Muscle of leg (tissue), 16 donors: ENCODE results near the gene NLRP9. TPM values are rescaled to one million over a fixed set of nuclear protein-coding genes. Genes with fewer than 3 reads are reported as not detected.
"Not testable (repeated sequence)": the region's sequence is repeated elsewhere in the genome, so short reads cannot be mapped to it uniquely, and the experiment has no call there.

ENCODE experiments used
- DNase-seq: peaks from one replicate; pipeline ENCODE4 v3.0.0; 2013
- H3K27ac ChIP-seq: one replicate; pipeline ENCODE4 v1.5.1; 2013; ENCODE audit warnings: mild to moderate bottlenecking, low read length, control low read depth
- H3K27me3 ChIP-seq: one replicate; pipeline ENCODE4 v1.6.1; 2013; ENCODE audit warnings: low read length; ENCODE audit not compliant: control insufficient read depth, insufficient read depth
- H3K36me3 ChIP-seq: one replicate; pipeline ENCODE4 v1.6.1; 2013; ENCODE audit warnings: low read length; ENCODE audit not compliant: control insufficient read depth, insufficient read depth
- H3K4me1 ChIP-seq: one replicate; pipeline ENCODE4 v1.6.1; 2013; ENCODE audit warnings: low read length; ENCODE audit not compliant: control insufficient read depth, insufficient read depth
- H3K4me3 ChIP-seq: one replicate; pipeline ENCODE4 v1.5.1; 2013; ENCODE audit warnings: low read length, control low read depth
- H3K9me3 ChIP-seq: replicated peaks from 2 replicates; pipeline ENCODE4 v1.6.1; 2013; ENCODE audit warnings: low read depth, low read length; ENCODE audit not compliant: control insufficient read depth
- WGBS: methylation state at CpG from one replicate; pipeline ENCODE4 v1.1.5; 2013; ENCODE audit warnings: missing lambda C conversion rate; ENCODE audit not compliant: insufficient coverage; 5-methylcytosine and 5-hydroxymethylcytosine counted together
- long read RNA-seq, 11 donors: transcript quantifications; one replicate each; lab custom pipeline, GENCODE V29; 2026
- polyA plus RNA-seq, 8 donors: library from polyadenylated mRNA; unstranded; fragments of 120-200 nt; gene quantifications; one replicate each; pipeline versions ENCODE4 v1.2.1 to v1.2.3, GENCODE V29; 2013; ENCODE audit warnings: inconsistent platforms in 1 of 8, low replicate concordance in 1 of 8; ENCODE audit not compliant: insufficient read length in 8 of 8, insufficient read depth in 1 of 8
- total RNA-seq: library from RNA; stranded (reverse); fragments of 120-200 nt; gene quantifications from one replicate; pipeline ENCODE4 v1.2.4, GENCODE V29; 2013

Gene NLRP9
- total RNA-seq = not detected
- not detected for polyA plus RNA-seq
- long read RNA-seq, donor 1 = 0 reads
- long read RNA-seq, donor 2 = 0 reads
- long read RNA-seq, donor 3 = 0 reads
- long read RNA-seq, donor 4 = 0 reads
- long read RNA-seq, donor 5 = 0 reads
- long read RNA-seq, donor 6 = 0 reads
- long read RNA-seq, donor 7 = 0 reads
- long read RNA-seq, donor 8 = 0 reads
- long read RNA-seq, donor 9 = 0 reads
- long read RNA-seq, donor 10 = 0 reads
- long read RNA-seq, donor 11 = 0 reads

DNA sequence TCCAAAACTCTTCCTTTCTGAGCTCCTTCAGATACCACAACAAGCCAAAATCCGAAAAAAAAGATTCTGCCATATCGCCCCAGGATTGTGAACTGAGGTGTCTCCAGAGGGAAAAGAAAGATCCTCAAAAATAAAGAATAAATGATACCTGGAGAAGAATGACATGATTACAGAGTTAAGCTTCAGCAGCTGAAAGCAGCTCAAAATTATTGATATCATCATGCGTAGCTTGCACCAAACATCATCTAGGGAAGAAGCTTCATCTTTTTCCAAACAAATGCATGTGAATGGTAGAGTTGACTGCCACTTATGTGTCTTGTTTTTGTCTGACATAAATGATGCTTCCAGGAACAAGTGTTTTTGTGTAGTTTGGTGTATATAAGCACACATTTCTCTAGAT, at the start of gene NLRP9:
Gene NLRP9 (minus strand): TSS at position 101 of the 400 bp plus-strand sequence. CDS start 28 bp downstream, at position 73.
- H3K27me3 ChIP-seq = no peaks in the 10 kb centered on the region
- WGBS = no CpG with 5 or more reads among the region's 3 CpGs

GRCh38 chr19:55781112-55781511, 42.9 kb upstream of the NLRP9 start:
- H3K9me3 ChIP-seq = no peaks in the 10 kb centered on the region
- H3K27me3 ChIP-seq = no peaks in the 10 kb centered on the region
- no peaks in the 10 kb centered on the region for H3K36me3 ChIP-seq
- no peak for DNase-seq
- H3K4me3 ChIP-seq = no peak overlapping the region
- H3K4me1 ChIP-seq = no peaks in the 10 kb centered on the region
- no peak overlapping the region for H3K27ac ChIP-seq
- WGBS = 89% methylated on average over 3 of the region's 5 CpGs

More for the DNA sequence above, at the start of gene NLRP9:
- H3K9me3 ChIP-seq = no peaks in the 10 kb centered on the region
- no peak for DNase-seq
- no peak within 1 kb of the TSS for H3K4me3 ChIP-seq
- H3K4me1 ChIP-seq = no peaks in the 10 kb centered on the region
- no peaks in the 10 kb centered on the region for H3K36me3 ChIP-seq
- no peak within 1 kb of the TSS for H3K27ac ChIP-seq

- Histone ChIP-seq H3K27ac (no peak overlapping the region), H3K4me3 (no peak overlapping the region), H3K4me1 (no peaks in the 10 kb centered on the region), H3K36me3 (no peaks in the 10 kb centered on the region), H3K27me3 (no peaks in the 10 kb centered on the region), H3K9me3 (no peaks in the 10 kb centered on the region)
- 86% methylated on average over 13 of the region's 16 CpGs for WGBS
- DNase-seq = no peak
Measured at GRCh38 chr19:55778331-55778730, 40.1 kb upstream of the NLRP9 start.

GRCh38 chr19:55777528-55777927, 39.3 kb upstream of the NLRP9 start:
- no peak for DNase-seq
- Histone ChIP-seq H3K4me1 (no peaks in the 10 kb centered on the region), H3K4me3 (no peak overlapping the region), H3K27me3 (no peaks in the 10 kb centered on the region), H3K9me3 (no peaks in the 10 kb centered on the region), H3K27ac (no peak overlapping the region), H3K36me3 (no peaks in the 10 kb centered on the region)
- 36% methylated on average over 6 of the region's 7 CpGs for WGBS

DNA sequence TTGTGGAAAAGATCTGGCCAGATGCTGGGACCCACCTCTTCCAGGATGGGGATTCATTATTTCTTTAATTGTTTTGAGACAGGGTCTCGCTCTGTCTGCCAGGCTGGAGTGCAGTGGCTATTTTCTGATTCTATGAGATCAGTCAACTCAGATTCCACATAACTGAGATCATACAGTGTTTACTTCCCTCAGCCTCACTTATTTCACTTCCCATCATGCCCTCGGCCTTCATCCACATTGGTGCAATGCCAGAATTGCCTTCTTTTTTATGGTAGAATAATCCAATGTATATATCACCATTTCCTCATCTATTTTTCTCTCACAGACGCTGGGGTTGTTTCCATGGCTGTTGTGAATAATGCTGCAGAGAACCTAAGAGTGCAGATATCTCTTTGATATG, 31.4 kb upstream of the NLRP9 start:
- H3K4me1 ChIP-seq, H3K27ac ChIP-seq, H3K4me3 ChIP-seq, DNase-seq, H3K36me3 ChIP-seq, H3K9me3 ChIP-seq, H3K27me3 ChIP-seq: not testable (repeated sequence)
- WGBS = no CpG with 5 or more reads among the region's 3 CpGs

GRCh38 chr19:55768818-55769217, 30.6 kb upstream of the NLRP9 start, which contains the start of gene RFPL4AL1:
Gene RFPL4AL1, plus strand, starts transcription at chr19:55769118. Its CDS starts 2,687 bp downstream, at chr19:55771805.
- not testable (repeated sequence) for H3K9me3 ChIP-seq, H3K4me1 ChIP-seq, DNase-seq, H3K27ac ChIP-seq, H3K4me3 ChIP-seq, H3K27me3 ChIP-seq, H3K36me3 ChIP-seq
- 61% methylated on average over 2 of the region's 6 CpGs for WGBS

GRCh38 chr19:55766466-55766865, 28.3 kb upstream of the NLRP9 start:
- Histone ChIP-seq H3K9me3 (no peaks in the 10 kb centered on the region), H3K36me3 (no peaks in the 10 kb centered on the region)
- 83% methylated on average over 4 of the region's 7 CpGs for WGBS

GRCh38 chr19:55758797-55759196, 20.6 kb upstream of the NLRP9 start, which contains the start of gene RFPL4A:
Gene RFPL4A, plus strand, starts transcription at chr19:55759097. Its CDS starts 2,704 bp downstream, at chr19:55761801.
- not testable (repeated sequence) for H3K4me3 ChIP-seq, DNase-seq, H3K4me1 ChIP-seq, H3K36me3 ChIP-seq, H3K9me3 ChIP-seq, H3K27me3 ChIP-seq, H3K27ac ChIP-seq
- 100% methylated on average over 1 of the region's 3 CpGs for WGBS

More at GRCh38 chr19:55766466-55766865, 28.3 kb upstream of the NLRP9 start:
- H3K4me1 ChIP-seq = no peaks in the 10 kb centered on the region
- no peak overlapping the region for H3K27ac ChIP-seq
- H3K4me3 ChIP-seq = no peak overlapping the region
- H3K27me3 ChIP-seq = no peaks in the 10 kb centered on the region
- DNase-seq = no peak

GRCh38 chr19:55756808-55757207, 18.6 kb upstream of the NLRP9 start:
- 65% methylated on average over 4 of the region's 4 CpGs for WGBS
- H3K27ac ChIP-seq, H3K4me1 ChIP-seq, H3K9me3 ChIP-seq, DNase-seq, H3K4me3 ChIP-seq, H3K36me3 ChIP-seq, H3K27me3 ChIP-seq: not testable (repeated sequence)

DNA sequence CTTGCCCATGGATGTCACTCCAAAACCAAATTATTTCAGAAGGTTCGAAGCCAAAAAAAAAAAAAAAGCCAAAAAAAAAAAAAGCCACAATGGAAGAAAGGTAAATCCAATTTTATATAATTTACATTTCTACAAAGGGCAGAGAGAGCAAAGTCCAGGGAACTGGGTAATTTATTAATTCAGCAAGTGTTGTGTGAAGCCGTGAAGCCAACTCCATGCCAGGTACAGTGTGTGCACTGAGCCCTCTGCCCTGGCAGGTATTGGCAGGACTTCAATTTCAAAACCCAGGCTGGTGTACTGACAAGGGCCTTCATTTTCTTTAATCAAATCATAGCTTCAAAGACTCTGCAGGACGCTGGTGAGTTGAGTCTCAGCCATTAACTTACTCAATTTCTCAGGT, 15.2 kb upstream of the NLRP9 start:
- WGBS = 71% methylated on average over 1 of the region's 3 CpGs
- Histone ChIP-seq H3K27me3 (no peaks in the 10 kb centered on the region), H3K36me3 (no peaks in the 10 kb centered on the region), H3K4me1 (no peaks in the 10 kb centered on the region), H3K9me3 (no peaks in the 10 kb centered on the region), H3K27ac (no peak overlapping the region), H3K4me3 (no peak overlapping the region)
- DNase-seq = no peak
